HepG2 (cell line): ENCODE measurements around the gene MMP23B. TPM values are rescaled to one million over a fixed set of nuclear protein-coding genes. Genes with fewer than 3 reads are reported as not detected.

Experiments used
- AKAP8 ChIP-seq: sonication (generic); formaldehyde crosslinking; IDR thresholded peaks from 2 replicates; pipeline ENCODE4 v1.5.1; 2020; ENCODE audit warnings: mild to moderate bottlenecking, missing genetic modification reagents
- ELK4 ChIP-seq: sonication (generic); formaldehyde crosslinking; IDR thresholded peaks from 2 replicates; pipeline ENCODE4 v1.9.0; 2021; ENCODE audit warnings: missing genetic modification reagents, borderline replicate concordance
- FOXA3 ChIP-seq: IDR thresholded peaks from 2 replicates; pipeline ENCODE4 v1.6.1; 2016; ENCODE audit warnings: missing genetic modification reagents, missing compliant biosample characterization
- HDAC2 ChIP-seq: sonication (generic); formaldehyde crosslinking; IDR thresholded peaks from 2 replicates; pipeline ENCODE4 v1.4.0; 2020; ENCODE audit warnings: missing genetic modification reagents
- HNRNPL ChIP-seq: fragments of 200-400 bp; formaldehyde crosslinking; IDR thresholded peaks from 2 replicates; pipeline ENCODE4 v1.6.1; 2017; ENCODE audit warnings: mild to moderate bottlenecking, low read depth, low read length
- NFKBIZ ChIP-seq: IDR thresholded peaks from 2 replicates; pipeline ENCODE4 v1.6.1; 2018; ENCODE audit warnings: missing genetic modification reagents, missing compliant biosample characterization
- RARA ChIP-seq: IDR thresholded peaks from 2 replicates; pipeline ENCODE4 v1.6.1; 2016; ENCODE audit warnings: missing genetic modification reagents, missing compliant biosample characterization
- SOX5 ChIP-seq: IDR thresholded peaks from 2 replicates; pipeline ENCODE4 v1.6.1; 2016; ENCODE audit warnings: borderline replicate concordance
- SRSF1 ChIP-seq: fragments of 200-400 bp; formaldehyde crosslinking; optimal IDR thresholded peaks from 2 replicates; pipeline ENCODE3; 2017; ENCODE audit warnings: mild to moderate bottlenecking, low read depth, low read length, moderate library complexity
- ZNF138 ChIP-seq: sonication (generic); formaldehyde crosslinking; IDR thresholded peaks from 2 replicates; pipeline ENCODE4 v1.5.0; 2020; ENCODE audit warnings: mild to moderate bottlenecking, low read depth, missing genetic modification reagents
- ZNF180 ChIP-seq: sonication (generic); formaldehyde crosslinking; IDR thresholded peaks from 2 replicates; pipeline ENCODE4 v1.4.0; 2020; ENCODE audit warnings: low read depth, missing genetic modification reagents, borderline replicate concordance
- ZNF225 ChIP-seq: sonication (generic); formaldehyde crosslinking; IDR thresholded peaks from 2 replicates; pipeline ENCODE4 v1.4.0; 2020; ENCODE audit warnings: mild to moderate bottlenecking, missing genetic modification reagents
- ZNF235 ChIP-seq: sonication (generic); formaldehyde crosslinking; IDR thresholded peaks from 2 replicates; pipeline ENCODE4 v1.8.1; 2023; ENCODE audit warnings: mild to moderate bottlenecking, missing genetic modification reagents, borderline replicate concordance
- ZNF672 ChIP-seq: sonication (generic); formaldehyde crosslinking; IDR thresholded peaks from 2 replicates; pipeline ENCODE4 v1.8.1; 2022; ENCODE audit warnings: missing genetic modification reagents
- ZNF691 ChIP-seq: sonication (generic); formaldehyde crosslinking; IDR thresholded peaks from 2 replicates; pipeline ENCODE4 v1.4.0; 2020; ENCODE audit warnings: missing genetic modification reagents, low read depth, mild to moderate bottlenecking, borderline replicate concordance
- ZNF83 ChIP-seq: sonication (generic); formaldehyde crosslinking; IDR thresholded peaks from 2 replicates; pipeline ENCODE4 v1.4.0; 2020; ENCODE audit warnings: missing genetic modification reagents, mild to moderate bottlenecking, borderline replicate concordance
- polyA plus RNA-seq, 8 experiments: library from polyadenylated mRNA; depleted of rRNA in 3 of 8; stranded (reverse) in 7 of 8; unstranded in 1 of 8; fragments of >200 nt; fragmentation: Illumina TruSeq in 4 of 8; extraction: Trizol in 4 of 8; gene quantifications; 2 replicates each; pipeline versions ENCODE4 v1.2.1 to v1.2.3, GENCODE V29; 2011 to 2016; ENCODE audit warnings: low read depth in 4 of 8, missing spikeins in 1 of 8, mixed read lengths in 1 of 8; ENCODE audit not compliant: insufficient read depth in 1 of 8
- total RNA-seq, 5 experiments: library from RNA; depleted of rRNA; stranded (reverse); fragments of >200 nt; fragmentation: Illumina TruSeq; extraction: Trizol; gene quantifications; 2 replicates each; pipeline ENCODE4 v1.2.3, GENCODE V29; 2016; ENCODE audit warnings: low read depth in 1 of 5
- TF ChIP-seq, protein P1 (sequence below): sonication (generic); formaldehyde crosslinking; IDR thresholded peaks from 2 replicates; pipeline ENCODE4 v1.5.0; 2020; ENCODE audit warnings: missing genetic modification reagents
- TF ChIP-seq, protein P2 (sequence below): sonication (generic); formaldehyde crosslinking; IDR thresholded peaks from 2 replicates; pipeline ENCODE4 v1.4.0; 2020; ENCODE audit warnings: missing genetic modification reagents, borderline replicate concordance
- TF ChIP-seq, protein P3 (sequence below): sonication (generic); formaldehyde crosslinking; IDR thresholded peaks from 2 replicates; pipeline ENCODE4 v1.4.0; 2020; ENCODE audit warnings: missing genetic modification reagents, mild to moderate bottlenecking, borderline replicate concordance

The MMP23B gene
- total and polyA plus RNA-seq, 2 of the 13 experiments (the other 11 are each of a cell fraction or from before 2014, with no cell fraction given) = 0.61 to 0.75 TPM

GRCh38 chr1:1615256-1616044 lies 16.5 kb upstream of the MMP23B start, which contains the start of gene MIB2 (continued):
- TF ChIP-seq ZNF138 (CRISPR knock-in tag) (no peak), ZNF83 (CRISPR knock-in tag) (peak; percentile 71; the same call in 1 of the 2 replicates), HNRNPL (0 out of 2 replicates have a peak, but pooled peaks have one; percentile 38), ZNF225 (CRISPR knock-in tag) (no peak), SRSF1 (peak; percentile 85), SOX5 (peak; percentile 17; the same call in 1 of the 2 replicates), ZNF672 (no peak), ZNF691 (CRISPR knock-in tag) (no peak; the same call in 1 of the 2 replicates), NFKBIZ (no peak), ELK4 (CRISPR knock-in tag) (no peak), RARA (CRISPR knock-in tag) (peak; percentile 18; the same call in 1 of the 2 replicates), HDAC2 (CRISPR knock-in tag) (no peak), ZNF180 (no peak), AKAP8 (CRISPR knock-in tag) (peak; percentile 63; the same call in 1 of the 2 replicates), ZNF235 (CRISPR knock-in tag) (peak; percentile 92), FOXA3 (CRISPR knock-in tag) (no peak)
- TF ChIP-seq, protein P1, sequence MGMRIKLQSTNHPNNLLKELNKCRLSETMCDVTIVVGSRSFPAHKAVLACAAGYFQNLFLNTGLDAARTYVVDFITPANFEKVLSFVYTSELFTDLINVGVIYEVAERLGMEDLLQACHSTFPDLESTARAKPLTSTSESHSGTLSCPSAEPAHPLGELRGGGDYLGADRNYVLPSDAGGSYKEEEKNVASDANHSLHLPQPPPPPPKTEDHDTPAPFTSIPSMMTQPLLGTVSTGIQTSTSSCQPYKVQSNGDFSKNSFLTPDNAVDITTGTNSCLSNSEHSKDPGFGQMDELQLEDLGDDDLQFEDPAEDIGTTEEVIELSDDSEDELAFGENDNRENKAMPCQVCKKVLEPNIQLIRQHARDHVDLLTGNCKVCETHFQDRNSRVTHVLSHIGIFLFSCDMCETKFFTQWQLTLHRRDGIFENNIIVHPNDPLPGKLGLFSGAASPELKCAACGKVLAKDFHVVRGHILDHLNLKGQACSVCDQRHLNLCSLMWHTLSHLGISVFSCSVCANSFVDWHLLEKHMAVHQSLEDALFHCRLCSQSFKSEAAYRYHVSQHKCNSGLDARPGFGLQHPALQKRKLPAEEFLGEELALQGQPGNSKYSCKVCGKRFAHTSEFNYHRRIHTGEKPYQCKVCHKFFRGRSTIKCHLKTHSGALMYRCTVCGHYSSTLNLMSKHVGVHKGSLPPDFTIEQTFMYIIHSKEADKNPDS (CRISPR knock-in tag) = no peak
- TF ChIP-seq, protein P2, sequence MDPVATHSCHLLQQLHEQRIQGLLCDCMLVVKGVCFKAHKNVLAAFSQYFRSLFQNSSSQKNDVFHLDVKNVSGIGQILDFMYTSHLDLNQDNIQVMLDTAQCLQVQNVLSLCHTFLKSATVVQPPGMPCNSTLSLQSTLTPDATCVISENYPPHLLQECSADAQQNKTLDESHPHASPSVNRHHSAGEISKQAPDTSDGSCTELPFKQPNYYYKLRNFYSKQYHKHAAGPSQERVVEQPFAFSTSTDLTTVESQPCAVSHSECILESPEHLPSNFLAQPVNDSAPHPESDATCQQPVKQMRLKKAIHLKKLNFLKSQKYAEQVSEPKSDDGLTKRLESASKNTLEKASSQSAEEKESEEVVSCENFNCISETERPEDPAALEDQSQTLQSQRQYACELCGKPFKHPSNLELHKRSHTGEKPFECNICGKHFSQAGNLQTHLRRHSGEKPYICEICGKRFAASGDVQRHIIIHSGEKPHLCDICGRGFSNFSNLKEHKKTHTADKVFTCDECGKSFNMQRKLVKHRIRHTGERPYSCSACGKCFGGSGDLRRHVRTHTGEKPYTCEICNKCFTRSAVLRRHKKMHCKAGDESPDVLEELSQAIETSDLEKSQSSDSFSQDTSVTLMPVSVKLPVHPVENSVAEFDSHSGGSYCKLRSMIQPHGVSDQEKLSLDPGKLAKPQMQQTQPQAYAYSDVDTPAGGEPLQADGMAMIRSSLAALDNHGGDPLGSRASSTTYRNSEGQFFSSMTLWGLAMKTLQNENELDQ (CRISPR knock-in tag) = no peak
- TF ChIP-seq, protein P3, sequence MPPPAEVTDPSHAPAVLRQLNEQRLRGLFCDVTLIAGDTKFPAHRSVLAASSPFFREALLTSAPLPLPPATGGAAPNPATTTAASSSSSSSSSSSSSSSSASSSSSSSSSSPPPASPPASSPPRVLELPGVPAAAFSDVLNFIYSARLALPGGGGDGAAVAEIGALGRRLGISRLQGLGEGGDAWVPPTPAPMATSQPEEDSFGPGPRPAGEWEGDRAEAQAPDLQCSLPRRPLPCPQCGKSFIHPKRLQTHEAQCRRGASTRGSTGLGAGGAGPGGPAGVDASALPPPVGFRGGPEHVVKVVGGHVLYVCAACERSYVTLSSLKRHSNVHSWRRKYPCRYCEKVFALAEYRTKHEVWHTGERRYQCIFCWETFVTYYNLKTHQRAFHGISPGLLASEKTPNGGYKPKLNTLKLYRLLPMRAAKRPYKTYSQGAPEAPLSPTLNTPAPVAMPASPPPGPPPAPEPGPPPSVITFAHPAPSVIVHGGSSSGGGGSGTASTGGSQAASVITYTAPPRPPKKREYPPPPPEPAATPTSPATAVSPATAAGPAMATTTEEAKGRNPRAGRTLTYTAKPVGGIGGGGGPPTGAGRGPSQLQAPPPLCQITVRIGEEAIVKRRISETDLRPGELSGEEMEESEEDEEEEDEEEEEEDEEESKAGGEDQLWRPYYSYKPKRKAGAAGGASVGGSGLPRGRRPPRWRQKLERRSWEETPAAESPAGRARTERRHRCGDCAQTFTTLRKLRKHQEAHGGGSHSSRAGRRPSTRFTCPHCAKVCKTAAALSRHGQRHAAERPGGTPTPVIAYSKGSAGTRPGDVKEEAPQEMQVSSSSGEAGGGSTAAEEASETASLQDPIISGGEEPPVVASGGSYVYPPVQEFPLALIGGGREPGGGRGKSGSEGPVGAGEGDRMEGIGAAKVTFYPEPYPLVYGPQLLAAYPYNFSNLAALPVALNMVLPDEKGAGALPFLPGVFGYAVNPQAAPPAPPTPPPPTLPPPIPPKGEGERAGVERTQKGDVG (CRISPR knock-in tag) = 0 out of 2 replicates have a peak, but pooled peaks have one; percentile 51
